Sigmoid colon (tissue), 4 donors: ENCODE data around the gene NME2.

Experiments
- POLR2A ChIP-seq, 2 donors: fragments of 450-650 bp; IDR thresholded peaks; one replicate each; pipeline ENCODE4 v1.6.1; 2016; ENCODE audit warnings: antibody characterized with exemption in 2 of 2, mild to moderate bottlenecking in 2 of 2, moderate library complexity in 2 of 2
- POLR2AphosphoS5 ChIP-seq, 4 donors: sonication (generic); formaldehyde crosslinking; IDR thresholded peaks; one replicate each; pipeline ENCODE4 v1.6.1; 2017; ENCODE audit warnings: antibody characterized with exemption in 4 of 4
- TF ChIP-seq, protein P1 (sequence below), 4 experiments: fragments of 450-650 bp in 3 of 4; fragments of 200-600 bp in 1 of 4; IDR thresholded peaks; one replicate each; pipeline ENCODE4 v1.5.1; 2016 to 2019; ENCODE audit warnings: antibody characterized with exemption in 4 of 4, mild to moderate bottlenecking in 3 of 4, moderate library complexity in 2 of 4

DNA sequence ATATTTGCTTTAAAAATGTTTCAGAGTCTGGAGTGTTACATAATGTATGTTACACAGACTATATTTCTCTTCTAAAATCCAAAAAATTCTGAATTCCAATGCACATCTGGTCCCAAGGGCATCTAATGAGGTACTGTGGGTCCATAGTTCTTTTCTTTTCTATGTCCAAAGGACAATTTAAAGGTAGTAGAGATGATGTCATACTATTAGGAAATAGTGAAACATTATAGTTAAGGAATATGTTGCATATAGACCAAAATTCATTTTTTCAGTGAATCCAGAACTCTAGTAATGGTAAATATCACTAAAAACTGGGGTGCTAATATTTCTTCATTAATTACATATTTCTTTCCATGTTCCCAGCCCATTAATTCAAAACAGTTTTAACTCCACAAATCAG is 23.0 kb downstream of the NME2 start:
- TF ChIP-seq, protein P1, sequence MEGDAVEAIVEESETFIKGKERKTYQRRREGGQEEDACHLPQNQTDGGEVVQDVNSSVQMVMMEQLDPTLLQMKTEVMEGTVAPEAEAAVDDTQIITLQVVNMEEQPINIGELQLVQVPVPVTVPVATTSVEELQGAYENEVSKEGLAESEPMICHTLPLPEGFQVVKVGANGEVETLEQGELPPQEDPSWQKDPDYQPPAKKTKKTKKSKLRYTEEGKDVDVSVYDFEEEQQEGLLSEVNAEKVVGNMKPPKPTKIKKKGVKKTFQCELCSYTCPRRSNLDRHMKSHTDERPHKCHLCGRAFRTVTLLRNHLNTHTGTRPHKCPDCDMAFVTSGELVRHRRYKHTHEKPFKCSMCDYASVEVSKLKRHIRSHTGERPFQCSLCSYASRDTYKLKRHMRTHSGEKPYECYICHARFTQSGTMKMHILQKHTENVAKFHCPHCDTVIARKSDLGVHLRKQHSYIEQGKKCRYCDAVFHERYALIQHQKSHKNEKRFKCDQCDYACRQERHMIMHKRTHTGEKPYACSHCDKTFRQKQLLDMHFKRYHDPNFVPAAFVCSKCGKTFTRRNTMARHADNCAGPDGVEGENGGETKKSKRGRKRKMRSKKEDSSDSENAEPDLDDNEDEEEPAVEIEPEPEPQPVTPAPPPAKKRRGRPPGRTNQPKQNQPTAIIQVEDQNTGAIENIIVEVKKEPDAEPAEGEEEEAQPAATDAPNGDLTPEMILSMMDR (IDR thresholded peaks at IDR 0.05), result no peak
- TF ChIP-seq POLR2A (IDR thresholded peaks at IDR 0.05) (no peak), POLR2AphosphoS5 (IDR thresholded peaks at IDR 0.05) (no peak)
